ENCODE results near the gene KIAA1958. TPM values are rescaled to one million over a fixed set of nuclear protein-coding genes. Genes with fewer than 3 reads are reported as not detected.

Gene KIAA1958
- total RNA-seq, 1 donor from 2014 or later = 26.9 TPM

GRCh38 chr9:112555844-112556482 lies 69.3 kb downstream of the KIAA1958 start:
- peaks cover 7% of the 10 kb centered on the region for H3K9me3 Mint-ChIP-seq
- TF ChIP-seq, protein P1, sequence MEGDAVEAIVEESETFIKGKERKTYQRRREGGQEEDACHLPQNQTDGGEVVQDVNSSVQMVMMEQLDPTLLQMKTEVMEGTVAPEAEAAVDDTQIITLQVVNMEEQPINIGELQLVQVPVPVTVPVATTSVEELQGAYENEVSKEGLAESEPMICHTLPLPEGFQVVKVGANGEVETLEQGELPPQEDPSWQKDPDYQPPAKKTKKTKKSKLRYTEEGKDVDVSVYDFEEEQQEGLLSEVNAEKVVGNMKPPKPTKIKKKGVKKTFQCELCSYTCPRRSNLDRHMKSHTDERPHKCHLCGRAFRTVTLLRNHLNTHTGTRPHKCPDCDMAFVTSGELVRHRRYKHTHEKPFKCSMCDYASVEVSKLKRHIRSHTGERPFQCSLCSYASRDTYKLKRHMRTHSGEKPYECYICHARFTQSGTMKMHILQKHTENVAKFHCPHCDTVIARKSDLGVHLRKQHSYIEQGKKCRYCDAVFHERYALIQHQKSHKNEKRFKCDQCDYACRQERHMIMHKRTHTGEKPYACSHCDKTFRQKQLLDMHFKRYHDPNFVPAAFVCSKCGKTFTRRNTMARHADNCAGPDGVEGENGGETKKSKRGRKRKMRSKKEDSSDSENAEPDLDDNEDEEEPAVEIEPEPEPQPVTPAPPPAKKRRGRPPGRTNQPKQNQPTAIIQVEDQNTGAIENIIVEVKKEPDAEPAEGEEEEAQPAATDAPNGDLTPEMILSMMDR (IDR thresholded peaks at IDR 0.05; ENCODE audit: unreplicated experiment) = no peak
- no peaks in the 10 kb centered on the region for H3K27me3 Mint-ChIP-seq (ENCODE audit: low read depth)
- H3K27ac Mint-ChIP-seq = peak overlapping the region; percentile 35
- H3K36me3 Mint-ChIP-seq = peaks cover 6% of the 10 kb centered on the region
- H3K4me1 Mint-ChIP-seq = peaks cover 29% of the 10 kb centered on the region
- H3K4me3 Mint-ChIP-seq = no peak overlapping the region
- no peak for DNase-seq (ENCODE audit: low spot score in 2 of 2, unreplicated experiment in 2 of 2)

DNA sequence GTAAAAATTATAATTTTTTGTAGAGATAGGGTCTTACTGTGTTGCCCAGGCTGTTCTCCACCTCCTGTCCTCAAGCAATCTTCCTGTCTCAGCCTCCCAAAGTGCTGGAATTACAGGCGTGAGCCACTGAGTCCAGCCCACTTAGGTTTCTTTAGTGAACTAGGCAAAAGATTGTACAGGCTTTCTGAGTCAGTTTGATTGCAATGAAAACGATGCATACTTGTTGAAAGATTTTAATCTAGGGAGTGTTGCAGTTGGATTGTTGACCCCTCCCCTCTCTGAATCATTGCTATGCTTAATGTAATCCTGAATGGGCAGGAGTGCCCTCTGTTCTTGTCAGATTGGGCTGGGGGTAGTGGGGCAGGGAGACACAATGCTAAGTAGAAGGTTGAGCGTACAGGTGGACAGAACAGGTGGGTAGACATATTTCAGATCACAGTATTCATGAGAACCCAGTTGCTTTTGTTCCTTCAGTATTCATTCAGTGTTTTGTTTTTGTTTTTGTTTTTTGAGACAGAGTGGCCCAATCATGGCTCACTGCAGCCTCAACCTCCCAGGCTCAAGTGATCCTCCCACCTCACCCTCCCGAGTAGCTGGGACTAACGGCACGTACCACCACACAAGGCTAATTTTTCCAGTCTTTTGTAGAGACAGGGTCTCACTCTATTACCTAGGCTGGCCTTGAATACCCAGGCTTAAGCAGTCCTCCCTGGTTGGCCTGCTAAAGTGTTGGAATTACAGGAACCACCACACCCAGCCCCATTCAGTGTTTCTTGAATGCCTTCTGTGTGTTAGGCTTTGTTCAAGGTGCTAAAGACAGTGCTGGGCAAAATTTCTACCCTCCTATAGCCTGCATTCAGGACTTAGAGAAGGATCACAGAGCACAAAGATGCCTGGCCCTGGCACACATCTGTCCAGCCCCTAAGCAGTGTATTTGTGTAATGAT lies 70.1 kb downstream of the KIAA1958 start:
- peaks cover 24% of the 10 kb centered on the region for H3K4me1 Mint-ChIP-seq
- H3K36me3 Mint-ChIP-seq = peaks cover 6% of the 10 kb centered on the region
- peak overlapping the region; percentile 35 for H3K27ac Mint-ChIP-seq
- TF ChIP-seq, protein P1 (IDR thresholded peaks at IDR 0.05; ENCODE audit: unreplicated experiment) = no peak
- no peaks in the 10 kb centered on the region for H3K27me3 Mint-ChIP-seq (ENCODE audit: low read depth)
- H3K9me3 Mint-ChIP-seq = peaks cover 7% of the 10 kb centered on the region
- no peak overlapping the region for H3K4me3 Mint-ChIP-seq
- DNase-seq (ENCODE audit: low spot score in 2 of 2, unreplicated experiment in 2 of 2) = no peak

DNA sequence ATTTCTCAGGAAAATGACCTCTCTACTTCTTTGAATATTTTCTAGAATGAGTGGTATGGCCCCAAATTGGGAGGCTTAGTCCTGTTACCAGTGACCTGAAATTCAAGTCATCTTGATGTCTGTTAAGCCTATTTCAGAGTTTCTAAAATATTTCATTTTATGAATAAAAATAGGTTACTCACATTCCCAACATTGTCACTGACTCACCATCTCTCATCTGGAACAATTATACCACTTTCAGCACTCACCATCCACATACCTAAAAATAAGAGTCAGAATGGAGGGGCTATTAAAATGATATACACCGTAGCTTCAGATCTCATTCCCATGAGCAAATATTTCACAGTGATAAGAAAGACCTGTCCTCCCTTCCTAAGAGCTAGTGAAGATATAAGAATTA lies 71.8 kb downstream of the KIAA1958 start:
- H3K27me3 Mint-ChIP-seq (ENCODE audit: low read depth) = no peaks in the 10 kb centered on the region
- H3K36me3 Mint-ChIP-seq = peaks cover 6% of the 10 kb centered on the region
- no peak for DNase-seq (ENCODE audit: low spot score in 2 of 2, unreplicated experiment in 2 of 2)
- TF ChIP-seq, protein P1 (IDR thresholded peaks at IDR 0.05; ENCODE audit: unreplicated experiment) = no peak
- H3K9me3 Mint-ChIP-seq = peaks cover 8% of the 10 kb centered on the region
- H3K4me3 Mint-ChIP-seq = no peak overlapping the region
- H3K4me1 Mint-ChIP-seq = peaks cover 18% of the 10 kb centered on the region
- H3K27ac Mint-ChIP-seq = no peak overlapping the region

GRCh38 chr9:112558978-112559377 lies 72.4 kb downstream of the KIAA1958 start:
- Mint-ChIP-seq H3K27me3 (ENCODE audit: low read depth) (no peaks in the 10 kb centered on the region), H3K36me3 (peaks cover 6% of the 10 kb centered on the region), H3K4me3 (no peak overlapping the region), H3K27ac (peak overlapping the region; percentile 1), H3K9me3 (peaks cover 13% of the 10 kb centered on the region), H3K4me1 (peaks cover 16% of the 10 kb centered on the region)
- DNase-seq (ENCODE audit: low spot score in 2 of 2, unreplicated experiment in 2 of 2) = no peak
- TF ChIP-seq, protein P1 (IDR thresholded peaks at IDR 0.05; ENCODE audit: unreplicated experiment) = no peak

- Mint-ChIP-seq H3K27me3 (ENCODE audit: low read depth) (no peaks in the 10 kb centered on the region), H3K36me3 (peaks cover 6% of the 10 kb centered on the region), H3K4me1 (peaks cover 16% of the 10 kb centered on the region), H3K9me3 (peaks cover 16% of the 10 kb centered on the region), H3K27ac (no peak overlapping the region), H3K4me3 (no peak overlapping the region)
- no peak for DNase-seq (ENCODE audit: low spot score in 2 of 2, unreplicated experiment in 2 of 2)
- TF ChIP-seq, protein P1 (IDR thresholded peaks at IDR 0.05; ENCODE audit: unreplicated experiment) = no peak
Measured at GRCh38 chr9:112559629-112560413, 73.2 kb downstream of the KIAA1958 start.

Data from mesothelial cell of epicardium (in vitro differentiated cells).